Measurements from ENCODE around the gene CCDC85B. TPM values are rescaled to one million over a fixed set of nuclear protein-coding genes. Genes with fewer than 3 reads are reported as not detected.

Gene CCDC85B
- total and polyA plus RNA-seq, 2 of the 13 experiments (the other 11 are each of a cell fraction or from before 2014, with no cell fraction given) = 8.2 to 19.5 TPM

DNA sequence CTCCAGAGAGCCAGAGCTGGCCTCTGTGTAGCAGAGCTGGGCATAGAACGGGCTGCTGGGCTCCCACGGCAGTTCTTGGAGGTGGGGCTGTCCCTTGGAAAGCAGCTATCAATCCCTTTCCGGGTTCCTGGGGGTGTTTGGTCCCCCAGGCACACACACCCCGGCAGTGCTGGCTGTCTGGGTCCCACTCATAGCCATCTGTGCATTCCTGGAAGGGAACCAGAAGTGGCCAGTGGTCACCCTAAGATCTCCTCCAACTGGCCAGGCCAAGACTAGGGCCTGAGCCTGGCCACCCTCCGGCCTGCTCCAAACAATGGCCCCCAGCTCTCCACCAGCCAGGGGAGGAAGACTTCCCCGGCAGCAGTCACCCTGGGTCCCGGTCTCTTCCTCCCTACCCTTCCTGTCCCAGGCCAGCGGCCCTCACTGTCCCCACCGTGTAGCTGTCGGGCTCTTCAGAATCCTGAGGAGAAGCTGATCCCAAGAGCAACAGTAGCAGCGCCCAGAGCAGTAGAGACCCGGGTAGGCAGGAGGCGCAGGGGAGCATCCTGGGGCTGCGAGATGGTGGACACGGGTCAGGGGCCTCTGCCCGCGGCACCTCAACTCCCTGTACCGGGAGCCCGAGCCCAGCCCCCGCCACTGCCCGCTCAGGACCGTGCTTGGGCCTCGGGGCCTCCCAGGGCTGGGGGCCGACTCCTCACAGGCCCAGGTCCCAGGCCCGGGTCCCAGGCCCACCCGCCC is 18.5 kb upstream of the CCDC85B start (continued):
- TF ChIP-seq ZNF749 (CRISPR knock-in tag; IDR thresholded peaks at IDR 0.05; ENCODE audit: borderline replicate concordance) = no peak
- TF ChIP-seq, protein P1, sequence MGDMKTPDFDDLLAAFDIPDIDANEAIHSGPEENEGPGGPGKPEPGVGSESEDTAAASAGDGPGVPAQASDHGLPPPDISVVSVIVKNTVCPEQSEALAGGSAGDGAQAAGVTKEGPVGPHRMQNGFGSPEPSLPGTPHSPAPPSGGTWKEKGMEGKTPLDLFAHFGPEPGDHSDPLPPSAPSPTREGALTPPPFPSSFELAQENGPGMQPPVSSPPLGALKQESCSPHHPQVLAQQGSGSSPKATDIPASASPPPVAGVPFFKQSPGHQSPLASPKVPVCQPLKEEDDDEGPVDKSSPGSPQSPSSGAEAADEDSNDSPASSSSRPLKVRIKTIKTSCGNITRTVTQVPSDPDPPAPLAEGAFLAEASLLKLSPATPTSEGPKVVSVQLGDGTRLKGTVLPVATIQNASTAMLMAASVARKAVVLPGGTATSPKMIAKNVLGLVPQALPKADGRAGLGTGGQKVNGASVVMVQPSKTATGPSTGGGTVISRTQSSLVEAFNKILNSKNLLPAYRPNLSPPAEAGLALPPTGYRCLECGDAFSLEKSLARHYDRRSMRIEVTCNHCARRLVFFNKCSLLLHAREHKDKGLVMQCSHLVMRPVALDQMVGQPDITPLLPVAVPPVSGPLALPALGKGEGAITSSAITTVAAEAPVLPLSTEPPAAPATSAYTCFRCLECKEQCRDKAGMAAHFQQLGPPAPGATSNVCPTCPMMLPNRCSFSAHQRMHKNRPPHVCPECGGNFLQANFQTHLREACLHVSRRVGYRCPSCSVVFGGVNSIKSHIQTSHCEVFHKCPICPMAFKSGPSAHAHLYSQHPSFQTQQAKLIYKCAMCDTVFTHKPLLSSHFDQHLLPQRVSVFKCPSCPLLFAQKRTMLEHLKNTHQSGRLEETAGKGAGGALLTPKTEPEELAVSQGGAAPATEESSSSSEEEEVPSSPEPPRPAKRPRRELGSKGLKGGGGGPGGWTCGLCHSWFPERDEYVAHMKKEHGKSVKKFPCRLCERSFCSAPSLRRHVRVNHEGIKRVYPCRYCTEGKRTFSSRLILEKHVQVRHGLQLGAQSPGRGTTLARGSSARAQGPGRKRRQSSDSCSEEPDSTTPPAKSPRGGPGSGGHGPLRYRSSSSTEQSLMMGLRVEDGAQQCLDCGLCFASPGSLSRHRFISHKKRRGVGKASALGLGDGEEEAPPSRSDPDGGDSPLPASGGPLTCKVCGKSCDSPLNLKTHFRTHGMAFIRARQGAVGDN (CRISPR knock-in tag; IDR thresholded peaks at IDR 0.05) = peak; percentile 26; the same call in 1 of the 2 replicates
- peak; percentile 17; the same call in 1 of the 2 replicates for TF ChIP-seq ZNF274 (CRISPR knock-in tag; IDR thresholded peaks at IDR 0.05)
- TF ChIP-seq, protein P2, sequence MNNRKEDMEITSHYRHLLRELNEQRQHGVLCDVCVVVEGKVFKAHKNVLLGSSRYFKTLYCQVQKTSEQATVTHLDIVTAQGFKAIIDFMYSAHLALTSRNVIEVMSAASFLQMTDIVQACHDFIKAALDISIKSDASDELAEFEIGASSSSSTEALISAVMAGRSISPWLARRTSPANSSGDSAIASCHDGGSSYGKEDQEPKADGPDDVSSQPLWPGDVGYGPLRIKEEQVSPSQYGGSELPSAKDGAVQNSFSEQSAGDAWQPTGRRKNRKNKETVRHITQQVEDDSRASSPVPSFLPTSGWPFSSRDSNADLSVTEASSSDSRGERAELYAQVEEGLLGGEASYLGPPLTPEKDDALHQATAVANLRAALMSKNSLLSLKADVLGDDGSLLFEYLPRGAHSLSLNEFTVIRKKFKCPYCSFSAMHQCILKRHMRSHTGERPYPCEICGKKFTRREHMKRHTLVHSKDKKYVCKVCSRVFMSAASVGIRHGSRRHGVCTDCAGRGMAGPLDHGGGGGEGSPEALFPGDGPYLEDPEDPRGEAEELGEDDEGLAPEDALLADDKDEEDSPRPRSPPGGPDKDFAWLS (CRISPR knock-in tag; IDR thresholded peaks at IDR 0.05; ENCODE audit: borderline replicate concordance) = no peak
- TF ChIP-seq SSRP1 (CRISPR knock-in tag; IDR thresholded peaks at IDR 0.05) = no peak
- no peak for TF ChIP-seq ZNF557 (CRISPR knock-in tag; IDR thresholded peaks at IDR 0.05)
- TF ChIP-seq, protein P3, sequence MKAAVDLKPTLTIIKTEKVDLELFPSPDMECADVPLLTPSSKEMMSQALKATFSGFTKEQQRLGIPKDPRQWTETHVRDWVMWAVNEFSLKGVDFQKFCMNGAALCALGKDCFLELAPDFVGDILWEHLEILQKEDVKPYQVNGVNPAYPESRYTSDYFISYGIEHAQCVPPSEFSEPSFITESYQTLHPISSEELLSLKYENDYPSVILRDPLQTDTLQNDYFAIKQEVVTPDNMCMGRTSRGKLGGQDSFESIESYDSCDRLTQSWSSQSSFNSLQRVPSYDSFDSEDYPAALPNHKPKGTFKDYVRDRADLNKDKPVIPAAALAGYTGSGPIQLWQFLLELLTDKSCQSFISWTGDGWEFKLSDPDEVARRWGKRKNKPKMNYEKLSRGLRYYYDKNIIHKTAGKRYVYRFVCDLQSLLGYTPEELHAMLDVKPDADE (CRISPR knock-in tag; IDR thresholded peaks at IDR 0.05) = no peak
- TF ChIP-seq DNMT3B (CRISPR knock-in tag; conservative IDR thresholded peaks at IDR 0.05) = no peak
- TF ChIP-seq ZNF530 (CRISPR knock-in tag; IDR thresholded peaks at IDR 0.05; ENCODE audit: low read depth) = no peak
- TF ChIP-seq BCL6 (CRISPR knock-in tag; IDR thresholded peaks at IDR 0.05) = no peak
- no peak for TF ChIP-seq STAG1 (CRISPR knock-in tag; IDR thresholded peaks at IDR 0.05)
- no peak for TF ChIP-seq NCOA5 (CRISPR knock-in tag; IDR thresholded peaks at IDR 0.05)
- no peak for TF ChIP-seq ISX (CRISPR knock-in tag; conservative IDR thresholded peaks at IDR 0.05)
- no peak for TF ChIP-seq FOXC1 (CRISPR knock-in tag; IDR thresholded peaks at IDR 0.05; ENCODE audit: borderline replicate concordance)
- TF ChIP-seq KDM2A (CRISPR knock-in tag; IDR thresholded peaks at IDR 0.05; ENCODE audit: borderline replicate concordance, low read depth) = no peak
- TF ChIP-seq U2AF2 (IDR thresholded peaks at IDR 0.05; ENCODE audit: low read depth, low read length) = no peak
- TF ChIP-seq ZFY (CRISPR knock-in tag; IDR thresholded peaks at IDR 0.05) = 0 out of 2 replicates have a peak, but pooled peaks have one; percentile 45
- TF ChIP-seq, protein P4, sequence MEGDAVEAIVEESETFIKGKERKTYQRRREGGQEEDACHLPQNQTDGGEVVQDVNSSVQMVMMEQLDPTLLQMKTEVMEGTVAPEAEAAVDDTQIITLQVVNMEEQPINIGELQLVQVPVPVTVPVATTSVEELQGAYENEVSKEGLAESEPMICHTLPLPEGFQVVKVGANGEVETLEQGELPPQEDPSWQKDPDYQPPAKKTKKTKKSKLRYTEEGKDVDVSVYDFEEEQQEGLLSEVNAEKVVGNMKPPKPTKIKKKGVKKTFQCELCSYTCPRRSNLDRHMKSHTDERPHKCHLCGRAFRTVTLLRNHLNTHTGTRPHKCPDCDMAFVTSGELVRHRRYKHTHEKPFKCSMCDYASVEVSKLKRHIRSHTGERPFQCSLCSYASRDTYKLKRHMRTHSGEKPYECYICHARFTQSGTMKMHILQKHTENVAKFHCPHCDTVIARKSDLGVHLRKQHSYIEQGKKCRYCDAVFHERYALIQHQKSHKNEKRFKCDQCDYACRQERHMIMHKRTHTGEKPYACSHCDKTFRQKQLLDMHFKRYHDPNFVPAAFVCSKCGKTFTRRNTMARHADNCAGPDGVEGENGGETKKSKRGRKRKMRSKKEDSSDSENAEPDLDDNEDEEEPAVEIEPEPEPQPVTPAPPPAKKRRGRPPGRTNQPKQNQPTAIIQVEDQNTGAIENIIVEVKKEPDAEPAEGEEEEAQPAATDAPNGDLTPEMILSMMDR (CRISPR knock-in tag; IDR thresholded peaks at IDR 0.05) = peak; percentile 18; the same call in 1 of the 2 replicates
- TF ChIP-seq, protein P5, sequence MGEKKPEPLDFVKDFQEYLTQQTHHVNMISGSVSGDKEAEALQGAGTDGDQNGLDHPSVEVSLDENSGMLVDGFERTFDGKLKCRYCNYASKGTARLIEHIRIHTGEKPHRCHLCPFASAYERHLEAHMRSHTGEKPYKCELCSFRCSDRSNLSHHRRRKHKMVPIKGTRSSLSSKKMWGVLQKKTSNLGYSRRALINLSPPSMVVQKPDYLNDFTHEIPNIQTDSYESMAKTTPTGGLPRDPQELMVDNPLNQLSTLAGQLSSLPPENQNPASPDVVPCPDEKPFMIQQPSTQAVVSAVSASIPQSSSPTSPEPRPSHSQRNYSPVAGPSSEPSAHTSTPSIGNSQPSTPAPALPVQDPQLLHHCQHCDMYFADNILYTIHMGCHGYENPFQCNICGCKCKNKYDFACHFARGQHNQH (CRISPR knock-in tag; IDR thresholded peaks at IDR 0.05) = no peak
- no peak for TF ChIP-seq BORCS8-MEF2B (CRISPR knock-in tag; IDR thresholded peaks at IDR 0.05)
- peak; percentile 28 for TF ChIP-seq TEAD3 (CRISPR knock-in tag; optimal IDR thresholded peaks at IDR 0.05; ENCODE audit: borderline replicate concordance)

All from HepG2 (cell line).